OCI-LY1 (cell line): Measurements from ENCODE around the gene CHPF.

Experiments
- H2AFZ ChIP-seq: fragments of 200-600 bp; sonication (generic), shearing (Covaris generic); 2 replicates; pipeline ENCODE4 v1.6.0; 2014; ENCODE audit warnings: antibody characterized with exemption, mild to moderate bottlenecking, low read length
- H3F3A ChIP-seq: fragments of 200-600 bp; sonication (generic), shearing (Covaris generic); 2 replicates; pipeline ENCODE4 v1.6.0; 2014; ENCODE audit warnings: mild to moderate bottlenecking, antibody characterized with exemption, low read length, moderate library complexity; ENCODE audit not compliant: insufficient read depth
- H3K27ac ChIP-seq: fragments of 200-600 bp; sonication (generic); 2 replicates; pipeline ENCODE4 v1.5.1; 2014; ENCODE audit warnings: low read length, mixed run types, mild to moderate bottlenecking, low read depth; ENCODE audit not compliant: poor library complexity, severe bottlenecking
- H3K27me3 ChIP-seq: fragments of 200-600 bp; sonication (generic); 2 replicates; pipeline ENCODE4 v1.6.0; 2014; ENCODE audit warnings: antibody characterized with exemption, mild to moderate bottlenecking, low read length, moderate library complexity; ENCODE audit not compliant: insufficient read depth
- H3K36me3 ChIP-seq: fragments of 200-600 bp; sonication (generic); 2 replicates; pipeline ENCODE4 v1.6.1; 2014; ENCODE audit warnings: mild to moderate bottlenecking, antibody characterized with exemption, low read length, moderate library complexity, mixed read lengths; ENCODE audit not compliant: insufficient read depth
- H3K4me1 ChIP-seq: fragments of 200-600 bp; sonication (generic); 2 replicates; pipeline ENCODE4 v1.5.1; 2014; ENCODE audit warnings: mild to moderate bottlenecking, low read length, moderate library complexity; ENCODE audit not compliant: insufficient read depth, severe bottlenecking
- H3K4me2 ChIP-seq: fragments of 200-600 bp; sonication (generic), shearing (Covaris generic); 2 replicates; pipeline ENCODE4 v1.6.1; 2014; ENCODE audit warnings: low read length
- H3K4me3 ChIP-seq: fragments of 200-600 bp; sonication (generic); 2 replicates; pipeline ENCODE4 v1.5.1; 2014; ENCODE audit warnings: low read length, low read depth, mild to moderate bottlenecking, mixed read lengths; ENCODE audit not compliant: poor library complexity, severe bottlenecking
- H3K79me2 ChIP-seq: fragments of 200-600 bp; shearing (Covaris generic); 2 replicates; pipeline ENCODE4 v1.6.1; 2016; ENCODE audit warnings: mixed run types, low read length, mixed read lengths; ENCODE audit not compliant: insufficient read depth
- H3K9ac ChIP-seq: fragments of 200-600 bp; sonication (generic), shearing (Covaris generic); 2 replicates; pipeline ENCODE4 v1.6.1; 2014; ENCODE audit warnings: mild to moderate bottlenecking, low read length, mixed read lengths
- H3K9me2 ChIP-seq: fragments of 200-600 bp; sonication (generic), shearing (Covaris generic); 2 replicates; pipeline ENCODE4 v1.6.1; 2014; ENCODE audit warnings: low read depth, mild to moderate bottlenecking, low read length, mixed read lengths
- H3K9me3 ChIP-seq: fragments of 200-600 bp; shearing (Covaris generic); 2 replicates; pipeline ENCODE4 v1.6.1; 2014; ENCODE audit warnings: low read length, mixed read lengths
- H4K20me1 ChIP-seq: fragments of 200-600 bp; sonication (generic), shearing (Covaris generic); 2 replicates; pipeline ENCODE4 v1.6.0; 2016; ENCODE audit warnings: mild to moderate bottlenecking, low read length; ENCODE audit not compliant: insufficient read depth
- EZH2 ChIP-seq: fragments of 200-600 bp; sonication (generic), shearing (Covaris generic); IDR thresholded peaks from 2 replicates; pipeline ENCODE4 v1.8.0; 2017; ENCODE audit warnings: borderline replicate concordance, mixed run types, mild to moderate bottlenecking, antibody characterized with exemption, low read length, moderate library complexity, mixed read lengths
- TF ChIP-seq, protein P1 (sequence below): fragments of 200-600 bp; sonication (generic), shearing (Covaris generic); IDR thresholded peaks from 2 replicates; pipeline ENCODE4 v1.5.1; 2017; ENCODE audit warnings: mild to moderate bottlenecking, antibody characterized with exemption, low read length, moderate library complexity, mixed read lengths

CHPF gene

DNA sequence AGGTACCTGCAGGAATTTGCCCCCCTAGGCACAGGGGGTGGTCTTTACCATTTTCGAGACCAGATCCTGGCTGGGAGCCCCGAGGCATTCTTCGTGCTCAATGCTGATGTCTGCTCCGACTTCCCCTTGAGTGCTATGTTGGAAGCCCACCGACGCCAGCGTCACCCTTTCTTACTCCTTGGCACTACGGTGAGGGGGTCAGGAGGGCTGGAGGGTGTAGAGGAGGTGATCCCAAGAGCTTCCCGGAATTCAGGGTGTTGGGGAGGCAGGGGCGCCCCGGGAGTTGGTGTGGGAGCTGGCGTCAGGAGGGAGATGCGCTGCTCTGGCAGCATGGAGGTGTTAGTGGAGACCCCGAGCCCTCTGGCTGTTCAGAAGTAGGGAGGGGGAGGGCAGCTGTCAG, 41.8 kb downstream of the CHPF start:
- H3K4me1 ChIP-seq: peaks cover 17% of the 10 kb centered on the region
- no peak overlapping the region for H2AFZ ChIP-seq
- TF ChIP-seq, protein P1, sequence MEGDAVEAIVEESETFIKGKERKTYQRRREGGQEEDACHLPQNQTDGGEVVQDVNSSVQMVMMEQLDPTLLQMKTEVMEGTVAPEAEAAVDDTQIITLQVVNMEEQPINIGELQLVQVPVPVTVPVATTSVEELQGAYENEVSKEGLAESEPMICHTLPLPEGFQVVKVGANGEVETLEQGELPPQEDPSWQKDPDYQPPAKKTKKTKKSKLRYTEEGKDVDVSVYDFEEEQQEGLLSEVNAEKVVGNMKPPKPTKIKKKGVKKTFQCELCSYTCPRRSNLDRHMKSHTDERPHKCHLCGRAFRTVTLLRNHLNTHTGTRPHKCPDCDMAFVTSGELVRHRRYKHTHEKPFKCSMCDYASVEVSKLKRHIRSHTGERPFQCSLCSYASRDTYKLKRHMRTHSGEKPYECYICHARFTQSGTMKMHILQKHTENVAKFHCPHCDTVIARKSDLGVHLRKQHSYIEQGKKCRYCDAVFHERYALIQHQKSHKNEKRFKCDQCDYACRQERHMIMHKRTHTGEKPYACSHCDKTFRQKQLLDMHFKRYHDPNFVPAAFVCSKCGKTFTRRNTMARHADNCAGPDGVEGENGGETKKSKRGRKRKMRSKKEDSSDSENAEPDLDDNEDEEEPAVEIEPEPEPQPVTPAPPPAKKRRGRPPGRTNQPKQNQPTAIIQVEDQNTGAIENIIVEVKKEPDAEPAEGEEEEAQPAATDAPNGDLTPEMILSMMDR: no peak
- no peak for TF ChIP-seq EZH2
- H3K4me3 ChIP-seq: no peak overlapping the region
- H3F3A ChIP-seq: no peaks in the 10 kb centered on the region
- peaks cover 6% of the 10 kb centered on the region; the same call in 1 of the 2 replicates for H3K36me3 ChIP-seq
- H3K27ac ChIP-seq: no peak overlapping the region
- H3K4me2 ChIP-seq: no peak overlapping the region
- no peak overlapping the region for H3K9ac ChIP-seq
- H3K9me3 ChIP-seq: no peaks in the 10 kb centered on the region
- no peaks in the 10 kb centered on the region for H3K9me2 ChIP-seq
- H4K20me1 ChIP-seq: no peaks in the 10 kb centered on the region
- no peaks in the 10 kb centered on the region for H3K79me2 ChIP-seq
- no peaks in the 10 kb centered on the region for H3K27me3 ChIP-seq

DNA sequence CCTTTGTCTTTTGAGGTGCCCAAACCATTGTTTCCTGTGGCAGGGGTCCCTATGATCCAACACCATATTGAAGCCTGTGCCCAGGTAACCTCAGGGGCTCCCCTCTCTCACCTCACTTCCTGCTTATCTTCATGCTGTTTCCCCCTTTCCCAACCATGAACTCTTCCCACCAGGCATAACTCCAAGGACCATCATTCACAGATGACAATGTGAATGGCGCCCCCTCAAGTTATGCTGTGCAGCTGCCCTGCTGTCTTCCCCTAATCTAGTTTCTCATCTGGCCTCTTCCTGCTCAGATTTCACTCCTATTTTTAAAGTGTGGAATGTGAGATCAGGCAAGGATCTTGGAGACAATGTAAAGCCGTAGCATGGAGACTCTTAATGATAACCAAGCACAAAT, 43.5 kb downstream of the CHPF start:
- H4K20me1 ChIP-seq: no peaks in the 10 kb centered on the region
- no peaks in the 10 kb centered on the region for H3F3A ChIP-seq
- no peaks in the 10 kb centered on the region for H3K79me2 ChIP-seq
- H3K9me3 ChIP-seq: no peaks in the 10 kb centered on the region
- no peak for TF ChIP-seq EZH2
- TF ChIP-seq, protein P1: peak; percentile 56; the same call in 1 of the 2 replicates
- no peaks in the 10 kb centered on the region for H3K36me3 ChIP-seq
- peak overlapping the region; percentile 95; the same call in 1 of the 2 replicates for H3K4me2 ChIP-seq
- no peak overlapping the region for H2AFZ ChIP-seq
- peaks cover 22% of the 10 kb centered on the region for H3K4me1 ChIP-seq
- H3K9ac ChIP-seq: no peak overlapping the region
- no peak overlapping the region for H3K27ac ChIP-seq
- no peaks in the 10 kb centered on the region for H3K9me2 ChIP-seq
- H3K4me3 ChIP-seq: no peak overlapping the region
- no peaks in the 10 kb centered on the region for H3K27me3 ChIP-seq

GRCh38 chr2:219499555-219499954, 44.1 kb downstream of the CHPF start:
- peaks cover 22% of the 10 kb centered on the region for H3K4me1 ChIP-seq
- peak overlapping the region; percentile 95 for H3K4me2 ChIP-seq
- H3K36me3 ChIP-seq: no peaks in the 10 kb centered on the region
- no peaks in the 10 kb centered on the region for H3K27me3 ChIP-seq
- H3K27ac ChIP-seq: no peak overlapping the region
- H4K20me1 ChIP-seq: no peaks in the 10 kb centered on the region
- TF ChIP-seq, protein P1: no peak
- no peak for TF ChIP-seq EZH2
- no peaks in the 10 kb centered on the region for H3F3A ChIP-seq
- H3K9me2 ChIP-seq: no peaks in the 10 kb centered on the region
- peak overlapping the region; percentile 77; the same call in 1 of the 2 replicates for H3K9ac ChIP-seq
- H3K79me2 ChIP-seq: no peaks in the 10 kb centered on the region
- no peaks in the 10 kb centered on the region for H3K9me3 ChIP-seq
- H3K4me3 ChIP-seq: peak overlapping the region; percentile 69
- H2AFZ ChIP-seq: no peak overlapping the region
